HL-60 (cell line): Measurements from ENCODE around the gene IRS2.
A peak's percentile ranks its signal among the peaks of the same experiment; 100 is the strongest.

Experiments
- DNase-seq, 2 experiments: peaks; one replicate each; pipeline ENCODE4 v3.0.0-alpha.2; 2010 to 2020; ENCODE audit warnings: low read depth in 1 of 2, low spot score in 1 of 2
- H3K27ac ChIP-seq: fragments of 250-450 bp; sonication (Bioruptor Pico); replicated peaks from 2 replicates; pipeline ENCODE4 v1.5.1; 2020; ENCODE audit warnings: mild to moderate bottlenecking, moderate library complexity
- H3K27me3 ChIP-seq: fragments of 250-450 bp; sonication (Bioruptor Pico); 2 replicates; pipeline ENCODE4 v1.5.1; 2021; ENCODE audit warnings: mild to moderate bottlenecking, moderate library complexity; ENCODE audit not compliant: insufficient read depth, poor library complexity, severe bottlenecking
- H3K4me3 ChIP-seq: replicated peaks from 2 replicates; pipeline ENCODE4 v1.5.1; 2011; ENCODE audit warnings: mild to moderate bottlenecking, control low read depth, low read length; ENCODE audit not compliant: insufficient read depth
- CTCF ChIP-seq: IDR thresholded peaks from one replicate; pipeline ENCODE4 v1.5.1; 2011; ENCODE audit warnings: low read length, control low read depth, inconsistent platforms; ENCODE audit not compliant: insufficient read depth
- GABPA ChIP-seq: IDR thresholded peaks from 2 replicates; pipeline ENCODE4 v1.6.1; 2012; ENCODE audit warnings: low read depth
- POLR2AphosphoS5 ChIP-seq: IDR thresholded peaks from 2 replicates; pipeline ENCODE4 v1.6.1; 2012; ENCODE audit warnings: low read depth
- REST ChIP-seq: IDR thresholded peaks from 2 replicates; pipeline ENCODE4 v1.6.1; 2012; ENCODE audit warnings: low read depth; ENCODE audit not compliant: insufficient replicate concordance
- SPI1 ChIP-seq: IDR thresholded peaks from 2 replicates; pipeline ENCODE4 v1.6.1; 2012; ENCODE audit warnings: low read depth, mild to moderate bottlenecking, borderline replicate concordance

Gene IRS2

GRCh38 chr13:109790086-109790485 lies 3.7 kb upstream of the IRS2 start:
- TF ChIP-seq POLR2AphosphoS5 = no peak; the same call in 1 of the 2 replicates
- TF ChIP-seq CTCF = no peak
- no peak for TF ChIP-seq SPI1
- TF ChIP-seq GABPA = no peak
- no peak for TF ChIP-seq REST
- Histone ChIP-seq H3K27me3 (no peaks in the 10 kb centered on the region), H3K4me3 (no peak overlapping the region), H3K27ac (peak overlapping the region; percentile 97)
- peak; percentile 46 to 80 for DNase-seq

DNA sequence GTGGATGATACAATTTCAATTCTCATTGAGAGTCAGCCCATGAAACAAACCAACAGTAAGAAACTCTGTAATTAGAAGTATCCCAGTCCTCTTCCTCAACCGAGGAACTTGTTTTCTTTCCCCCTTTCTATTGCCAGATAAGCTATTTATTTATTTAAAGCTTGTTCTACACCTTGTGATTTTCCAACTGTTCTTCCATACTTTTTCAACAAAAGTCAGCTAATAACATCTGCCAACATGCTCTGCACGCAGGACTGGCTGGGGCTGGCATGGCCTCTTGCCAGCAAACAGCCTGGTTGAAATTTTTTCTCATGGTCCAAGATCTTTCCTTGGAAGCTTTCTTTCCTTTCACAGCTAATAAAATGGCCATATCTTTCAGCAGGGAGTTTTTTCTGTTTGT lies 2.9 kb upstream of the IRS2 start:
- TF ChIP-seq CTCF (no peak), GABPA (no peak)
- peak in 1 of 2 experiments; percentile 46 for DNase-seq
- Histone ChIP-seq H3K27ac (peak overlapping the region; percentile 97), H3K27me3 (no peaks in the 10 kb centered on the region), H3K4me3 (no peak overlapping the region)

- no peaks in the 10 kb centered on the region for H3K27me3 ChIP-seq
- H3K4me3 ChIP-seq = no peak overlapping the region
- TF ChIP-seq SPI1 = no peak
- no peak for TF ChIP-seq CTCF
- TF ChIP-seq POLR2AphosphoS5 = no peak
- no peak for TF ChIP-seq GABPA
- no peak for TF ChIP-seq REST
- H3K27ac ChIP-seq = peak overlapping the region; percentile 97
- DNase-seq = no peak
Observed at GRCh38 chr13:109788372-109789111, 2.2 kb upstream of the IRS2 start.
